ENCODE results near the gene SLAMF1.

Gene SLAMF1

DNA sequence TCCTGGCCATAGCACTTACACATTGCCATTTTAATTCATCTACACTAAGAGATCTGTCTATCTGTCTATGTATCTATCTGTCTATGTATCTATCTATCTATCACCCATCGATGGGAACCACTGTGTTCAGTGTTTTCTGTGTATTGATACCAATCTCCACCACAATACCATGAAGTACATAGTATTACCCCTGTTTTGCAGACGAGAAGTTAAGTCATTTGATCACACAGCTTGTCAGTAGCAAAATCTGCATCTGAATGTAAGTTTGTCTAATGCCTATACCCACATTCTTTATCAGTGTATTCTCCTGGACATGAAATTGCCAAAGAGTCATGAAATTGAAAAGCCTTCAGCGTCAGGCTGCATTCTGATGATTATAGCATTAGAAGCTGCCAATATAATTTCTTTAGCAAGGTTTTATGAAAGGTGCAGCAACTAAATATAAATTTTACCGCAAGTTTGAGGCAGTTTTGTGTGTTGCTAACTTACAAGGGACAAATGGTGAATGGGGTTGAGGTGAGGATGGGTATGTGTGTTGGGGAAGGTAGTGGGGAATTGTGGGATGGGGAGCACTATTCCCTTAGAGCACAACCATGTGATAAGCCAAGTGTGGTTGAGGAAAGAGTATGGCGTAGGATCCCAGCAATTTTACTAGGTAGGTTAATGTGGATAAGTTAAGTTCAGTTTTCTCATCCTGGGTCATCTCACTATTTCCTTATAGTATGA lies 24.2 kb downstream of the SLAMF1 start:
- no peak for DNase-seq

DNA sequence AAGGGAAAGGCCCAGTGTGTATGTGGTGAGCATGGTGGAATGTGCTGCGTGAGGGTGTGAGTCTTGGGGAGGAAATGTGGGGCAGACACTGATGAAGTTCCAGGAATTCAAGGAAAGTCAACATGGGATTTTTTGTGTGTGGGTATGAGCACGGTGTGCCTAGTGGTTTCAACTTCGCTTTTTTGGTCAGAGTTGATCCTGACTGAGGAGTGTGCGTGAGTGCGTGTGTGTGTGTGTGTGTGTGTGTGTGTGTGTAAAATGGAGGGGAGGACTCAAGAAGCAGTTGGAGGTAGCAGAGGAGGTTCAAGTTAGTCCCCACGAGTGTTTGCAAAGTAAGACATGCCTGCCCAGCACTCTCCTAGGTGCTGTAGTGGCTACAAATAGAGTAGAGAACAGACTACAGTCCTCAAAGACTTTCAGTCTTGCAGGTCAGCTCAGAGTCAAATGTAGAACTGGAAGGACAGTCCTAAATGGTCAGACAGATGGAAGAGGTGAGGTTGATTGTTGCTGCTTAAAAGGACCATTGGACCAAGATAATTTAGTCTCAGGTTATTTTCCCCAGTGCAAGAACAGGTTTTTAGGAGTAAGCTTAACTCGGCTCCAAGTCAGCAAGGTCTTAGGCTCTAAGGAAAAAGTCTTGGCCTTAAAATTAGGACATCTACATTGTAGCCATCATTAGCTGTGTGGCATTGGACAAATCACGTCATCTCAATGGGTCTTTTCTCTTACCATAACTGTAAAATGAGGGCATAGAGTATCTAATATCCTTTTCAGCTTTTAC lies 25.0 kb downstream of the SLAMF1 start:
- DNase-seq: peak; percentile 57

DNA sequence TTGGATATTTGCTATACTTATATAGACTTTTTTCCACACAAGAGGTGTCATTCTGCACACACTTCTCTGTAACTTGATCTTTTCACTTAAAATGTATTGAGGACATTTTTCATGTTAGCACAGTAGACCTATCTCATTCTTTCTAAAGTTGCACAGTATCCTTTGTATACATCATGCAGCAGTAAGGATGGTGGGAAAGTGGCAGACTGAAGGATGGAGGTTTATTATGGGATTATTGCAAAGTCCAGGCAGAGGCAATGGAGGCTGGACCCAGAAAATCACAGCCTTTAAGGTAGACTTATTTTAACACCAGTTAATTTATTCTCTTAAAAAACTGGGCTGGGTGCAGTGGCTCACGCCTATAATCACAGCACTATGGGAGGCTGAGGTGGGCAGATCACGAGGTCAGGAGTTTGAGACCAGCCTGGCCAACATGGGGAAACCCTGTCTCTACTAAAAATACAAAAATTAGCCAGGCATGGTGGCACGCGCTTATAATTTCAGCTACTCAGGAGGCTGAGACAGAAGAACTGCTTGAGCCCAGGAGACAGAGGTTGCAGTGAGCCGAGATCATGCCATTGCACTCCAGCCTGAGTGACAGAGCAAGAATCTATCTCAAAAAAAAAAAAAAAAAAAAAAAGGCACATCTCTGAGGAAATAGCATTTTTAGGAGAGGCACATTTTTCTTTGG lies 25.8 kb downstream of the SLAMF1 start:
- no peak for DNase-seq

DNA sequence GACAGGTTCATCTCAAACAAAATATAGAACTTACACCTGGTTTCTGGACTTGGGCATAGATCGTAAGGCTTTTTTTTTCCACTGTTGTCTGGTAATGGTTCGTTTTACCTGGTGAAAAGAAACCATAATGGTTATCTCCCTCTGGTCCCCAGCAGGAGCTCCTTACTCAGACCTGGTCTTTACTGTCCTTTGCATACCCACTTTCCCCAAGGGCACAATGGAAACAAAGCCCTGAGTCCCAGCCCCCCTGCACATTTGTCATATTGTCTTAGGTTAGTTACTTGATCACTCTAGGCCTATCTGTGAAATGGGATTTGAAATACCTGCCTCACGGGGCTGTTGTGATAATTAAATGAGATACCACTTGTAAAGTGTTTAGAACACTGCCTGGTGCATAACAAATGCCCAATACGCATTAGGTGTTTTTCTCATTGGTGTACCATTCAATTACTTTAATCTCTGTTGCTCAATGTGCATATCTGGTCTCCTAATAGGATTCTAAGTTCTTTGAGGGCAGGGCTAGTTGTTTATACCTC lies 27.0 kb downstream of the SLAMF1 start:
- no peak for DNase-seq

DNA sequence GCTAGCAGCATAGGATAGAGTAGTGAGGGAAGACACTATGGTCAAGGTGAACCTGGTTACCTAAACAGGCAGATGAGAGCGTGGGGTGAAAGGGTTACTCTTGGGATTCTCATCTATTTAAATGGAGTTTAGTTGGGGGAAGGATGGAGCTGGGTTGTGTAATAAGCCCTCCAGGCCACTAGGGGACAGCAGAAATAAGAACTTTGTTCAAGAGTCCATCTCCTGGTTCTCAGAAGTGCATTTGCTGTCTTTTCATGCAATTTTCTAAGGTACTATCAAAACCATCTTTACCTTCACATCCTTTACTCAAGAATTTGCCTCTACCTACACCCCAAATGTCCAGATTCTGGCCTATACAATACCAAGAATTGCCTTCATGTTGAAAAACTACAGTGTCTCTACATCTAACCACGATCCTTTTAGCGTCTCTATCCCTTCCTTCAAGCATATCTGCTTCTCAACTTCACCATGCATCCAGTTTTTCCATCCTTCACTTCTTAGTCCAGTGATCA lies 28.0 kb downstream of the SLAMF1 start:
- DNase-seq: peak; percentile 61

DNA sequence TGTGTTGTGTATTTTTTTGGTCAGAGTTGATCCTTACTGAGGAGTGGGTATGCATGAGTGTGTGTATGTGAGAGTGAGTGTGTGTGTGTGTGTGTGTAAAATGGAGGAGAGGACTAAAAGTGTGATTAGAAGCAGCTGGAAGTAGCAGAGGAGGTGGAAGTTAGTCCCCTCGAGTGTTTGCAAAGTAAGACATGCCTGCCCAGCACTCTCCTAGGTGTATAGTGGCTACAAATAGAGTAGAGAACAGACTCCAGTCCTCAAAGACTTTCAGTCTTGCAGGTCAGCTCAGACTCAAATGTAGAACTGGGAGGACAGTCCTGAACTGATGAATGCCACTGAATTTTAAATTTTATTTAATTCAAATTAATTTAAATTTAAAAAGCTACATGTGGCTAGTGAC lies 28.5 kb downstream of the SLAMF1 start:
- DNase-seq: no peak

DNA sequence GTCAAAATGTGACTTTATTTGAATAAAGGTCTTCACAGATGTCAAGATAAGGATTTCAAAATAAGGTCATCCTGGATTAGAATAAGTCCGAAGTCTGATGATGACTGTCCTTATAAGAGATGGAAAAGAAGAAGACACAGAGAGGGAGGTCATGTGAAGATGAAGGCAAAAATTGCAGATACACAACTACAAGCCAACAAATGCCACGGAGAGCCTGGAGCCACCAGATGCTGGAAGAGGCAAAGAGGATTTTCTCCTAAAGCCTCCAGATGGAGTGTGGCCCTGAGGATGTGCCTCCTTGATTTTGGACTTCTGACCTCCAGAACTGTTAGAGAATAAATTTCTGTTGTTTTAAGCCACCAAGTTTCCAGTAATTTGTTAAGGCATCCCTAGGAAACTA lies 31.2 kb downstream of the SLAMF1 start:
- no peak for DNase-seq

DNA sequence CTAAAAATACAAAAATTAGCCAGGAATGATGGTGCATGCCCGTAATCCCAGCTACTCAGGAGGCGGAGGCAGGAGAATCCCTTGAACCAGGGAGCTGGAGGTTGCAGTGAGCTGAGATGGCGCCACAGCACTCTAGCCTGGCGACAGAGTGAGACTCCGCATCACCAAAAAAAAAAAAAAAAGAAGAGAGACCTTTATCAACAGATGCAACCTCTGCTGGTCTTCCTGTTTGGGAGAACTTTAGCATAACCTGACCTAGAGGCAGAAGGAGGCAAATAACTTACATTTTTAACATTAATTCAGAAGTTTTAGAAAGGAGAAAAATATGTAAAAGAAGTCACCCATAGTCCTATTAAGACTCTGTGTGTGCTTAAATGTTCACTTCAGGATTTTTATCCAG lies 32.4 kb downstream of the SLAMF1 start:
- DNase-seq: no peak

DNA sequence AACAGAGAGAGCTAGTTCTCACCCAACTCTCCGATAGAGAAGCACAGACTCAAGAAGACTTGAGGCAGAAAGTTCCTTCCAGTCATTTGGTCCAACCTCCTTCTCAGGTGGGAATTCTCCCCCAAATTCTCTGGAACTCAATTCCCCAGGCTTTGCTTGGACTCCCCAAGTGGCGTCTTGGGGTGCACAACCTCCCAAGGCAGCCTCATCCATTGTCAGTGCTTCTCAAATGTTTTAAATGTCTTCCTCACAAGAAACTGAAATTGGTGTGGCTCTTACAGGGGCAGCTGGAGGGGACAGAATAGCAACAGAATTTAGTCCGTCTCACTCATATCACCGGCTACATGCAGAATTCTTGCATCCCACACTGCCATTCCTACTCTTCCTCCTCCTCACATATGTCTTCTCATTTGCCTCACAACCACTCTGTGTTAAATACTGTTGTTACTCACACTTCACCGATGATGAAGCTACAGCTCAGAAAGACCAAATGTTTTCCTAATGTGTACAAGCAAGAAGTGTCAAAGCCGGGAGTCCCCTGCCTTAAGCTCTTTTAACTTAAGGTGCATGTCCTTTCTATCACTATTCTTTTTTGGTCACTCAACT lies 34.1 kb downstream of the SLAMF1 start:
- DNase-seq: no peak

DNA sequence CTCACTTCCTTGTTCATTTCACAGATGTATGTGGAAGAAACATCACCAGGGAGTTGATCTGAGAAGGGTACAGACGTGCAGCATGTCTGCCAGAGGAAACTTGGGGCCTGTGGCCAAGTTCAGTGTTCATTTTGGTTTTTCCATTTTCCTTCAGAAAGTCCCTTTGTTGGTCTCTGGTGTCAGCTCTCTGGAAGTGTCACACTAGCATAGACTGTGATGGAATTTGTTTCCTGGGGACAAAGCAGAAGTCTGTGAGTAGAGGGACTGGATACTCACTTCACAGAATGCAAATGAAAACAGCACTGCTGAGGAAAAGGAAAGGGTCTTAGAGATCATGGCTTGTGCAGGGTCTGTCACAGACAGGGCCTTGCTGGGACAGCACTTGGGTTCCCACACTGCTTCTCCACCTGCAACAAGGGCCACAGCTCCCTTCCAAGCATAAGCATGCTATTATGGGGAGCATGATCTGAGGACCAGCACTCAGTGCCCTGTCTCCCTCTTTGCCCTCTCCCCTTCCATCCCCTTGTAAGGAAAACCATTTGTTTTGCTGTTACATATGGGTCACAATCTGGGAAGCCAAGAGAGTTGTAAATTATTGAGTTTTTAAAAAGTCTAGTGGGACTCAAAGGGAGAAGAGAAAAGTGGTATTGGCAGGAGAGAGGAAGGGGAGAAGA lies 36.1 kb downstream of the SLAMF1 start:
- DNase-seq: no peak

DNA sequence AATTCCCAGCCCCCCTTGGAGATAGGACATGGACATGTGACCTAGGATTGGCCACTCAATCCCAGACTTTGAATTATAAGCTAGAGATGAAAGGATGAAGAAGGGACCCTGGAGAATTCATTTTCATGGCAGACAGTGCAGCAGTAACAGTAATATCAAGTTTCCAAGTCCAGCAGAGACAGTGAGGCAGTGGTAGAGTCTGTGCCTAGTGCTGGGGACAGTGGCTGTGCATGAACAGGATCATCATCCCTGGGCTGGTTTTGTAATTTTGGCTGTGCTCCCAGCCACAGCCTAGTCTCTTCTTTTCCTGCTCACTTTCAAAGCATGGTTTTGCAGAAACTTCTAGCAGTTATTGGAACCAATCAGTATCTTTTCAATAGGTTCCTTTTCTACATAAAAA lies 37.9 kb downstream of the SLAMF1 start:
- no peak for DNase-seq

DNA sequence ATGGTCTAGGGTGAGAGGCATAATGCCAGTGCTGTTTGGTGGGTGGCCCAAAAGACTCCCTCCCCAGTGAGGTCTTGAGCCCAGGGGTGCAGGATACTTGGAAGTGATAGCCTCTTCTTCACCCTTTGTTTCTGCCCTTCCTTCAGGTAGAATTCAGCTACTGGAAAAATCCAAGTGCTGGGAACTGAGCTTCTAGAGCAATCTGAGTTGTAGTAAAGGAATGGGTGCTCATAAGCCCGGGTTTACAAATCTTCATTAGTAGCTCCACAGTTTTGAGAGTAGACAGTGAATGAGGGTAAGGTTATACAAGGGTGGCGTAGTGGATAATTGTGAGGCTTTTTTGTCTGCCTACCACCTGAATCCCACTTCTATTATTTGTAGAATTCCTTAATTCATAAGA lies 38.3 kb downstream of the SLAMF1 start:
- no peak for DNase-seq

DNA sequence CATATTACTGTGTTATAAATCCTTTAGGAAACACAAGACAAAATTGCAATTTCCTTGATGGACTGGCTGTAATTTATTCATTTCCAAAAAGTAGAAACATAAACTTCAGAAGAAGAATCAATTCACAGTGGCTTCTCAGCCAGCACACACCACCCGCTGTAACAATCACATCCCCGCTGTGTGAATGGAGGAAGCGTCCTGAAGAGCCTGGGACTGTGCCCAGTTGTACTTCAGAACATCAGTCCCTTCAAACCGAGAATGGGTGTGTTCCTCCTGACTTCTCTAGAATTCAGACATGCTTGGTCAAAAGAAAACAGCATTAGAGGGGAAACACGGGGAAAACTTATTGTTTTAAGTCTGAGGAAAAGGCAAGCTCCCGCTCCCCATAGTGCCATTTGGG lies 38.8 kb downstream of the SLAMF1 start:
- no peak for DNase-seq

DNA sequence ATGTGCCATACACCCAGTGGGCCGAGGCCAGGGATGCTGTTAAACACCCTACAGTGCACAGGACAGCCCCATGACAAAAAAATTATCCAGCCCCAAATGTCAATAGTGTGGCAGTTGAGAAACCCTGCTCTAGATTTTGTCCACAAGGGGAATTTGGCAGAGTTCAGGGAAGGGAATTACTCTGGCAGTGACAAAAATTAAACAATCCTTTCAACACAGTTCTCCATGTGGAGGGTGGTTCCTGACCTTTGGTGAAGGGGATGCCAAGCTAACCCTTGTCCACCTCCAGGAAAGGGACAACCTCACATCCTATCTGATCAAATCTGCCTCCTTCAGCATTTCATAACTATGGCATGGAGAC lies 39.2 kb downstream of the SLAMF1 start:
- no peak for DNase-seq

DNA sequence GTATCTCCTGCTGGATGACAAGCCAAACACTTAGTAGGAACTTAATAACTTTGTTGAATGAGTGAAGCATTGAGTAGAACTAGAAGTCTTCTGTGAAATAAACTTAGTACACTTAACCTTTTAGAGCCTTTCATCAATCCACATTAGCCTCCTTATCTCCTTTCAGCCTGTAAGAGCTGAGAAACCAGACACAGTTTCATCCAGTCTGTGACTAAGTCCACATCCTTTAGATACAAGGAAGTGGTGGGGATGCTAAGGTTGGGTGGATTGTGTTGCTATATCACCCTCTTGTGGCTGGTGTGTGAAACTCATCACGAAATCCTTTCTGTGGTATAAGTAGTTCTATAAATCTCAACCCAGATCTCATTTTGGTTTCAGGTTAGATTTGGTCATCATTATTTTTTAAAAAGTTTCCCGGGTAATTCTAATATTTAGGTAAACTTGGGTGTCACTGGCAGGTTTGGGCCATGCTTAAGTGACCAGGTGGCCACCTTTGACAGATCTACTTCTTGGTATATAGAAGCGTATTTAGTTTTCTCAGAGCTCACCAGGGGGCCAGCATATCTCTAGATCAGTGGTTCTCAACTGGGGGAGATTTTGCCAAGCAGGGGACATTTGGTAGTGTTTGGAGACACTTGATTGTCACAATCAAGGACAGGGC lies 39.7 kb downstream of the SLAMF1 start:
- DNase-seq: peak; percentile 90

DNA sequence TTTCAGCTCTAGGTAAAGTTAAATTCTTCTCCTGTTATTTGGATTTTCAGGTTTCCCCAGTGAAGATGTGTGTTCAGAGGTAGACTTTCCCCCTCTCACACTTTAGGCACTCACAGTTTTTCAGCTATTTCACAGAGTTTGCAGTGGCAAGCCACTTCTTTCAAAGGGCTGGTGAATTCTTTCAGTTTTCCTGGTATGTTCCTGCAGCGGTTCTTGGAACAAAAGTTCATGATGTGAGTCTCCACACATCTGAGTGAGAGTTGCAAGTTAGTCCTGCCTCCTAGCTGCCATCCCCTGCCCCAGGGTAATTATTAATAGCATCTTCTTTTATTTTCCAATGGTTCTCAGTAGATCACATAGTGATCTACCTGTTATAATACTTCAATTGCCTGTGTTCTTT lies 40.2 kb downstream of the SLAMF1 start:
- DNase-seq: no peak

DNA sequence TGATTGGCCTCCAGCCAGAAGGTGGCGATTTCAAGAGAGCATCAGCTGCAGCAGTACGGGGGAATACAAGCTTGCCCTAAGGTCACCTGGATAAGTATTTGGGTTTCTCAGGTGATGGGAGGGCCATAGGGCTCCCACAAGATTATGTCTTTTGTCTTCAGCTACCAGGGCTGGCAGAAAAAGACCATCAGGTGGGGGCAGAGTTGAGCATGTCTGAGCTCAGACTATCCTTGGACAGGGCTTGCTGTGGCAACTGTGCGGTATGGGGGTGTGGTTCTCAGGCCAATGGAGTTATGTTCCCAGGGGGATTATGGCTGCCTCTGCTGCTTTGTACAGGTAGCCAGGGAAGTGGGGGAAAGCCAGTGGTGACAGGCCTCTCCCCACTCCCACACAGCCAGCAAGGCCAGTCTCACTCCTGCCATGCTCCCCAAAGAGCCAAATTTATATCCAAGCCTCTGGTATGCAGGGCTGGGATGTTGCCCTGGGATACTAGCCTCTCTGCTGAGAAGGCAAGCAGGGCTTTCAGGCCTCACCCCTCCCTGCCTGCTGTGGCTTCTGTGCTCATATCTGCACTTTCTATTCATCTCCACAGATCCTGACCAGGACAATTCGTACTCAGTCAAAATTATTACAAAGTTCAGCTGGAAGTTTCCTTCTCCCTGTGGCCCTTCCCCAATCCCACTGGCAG lies 40.9 kb downstream of the SLAMF1 start:
- no peak for DNase-seq

DNA sequence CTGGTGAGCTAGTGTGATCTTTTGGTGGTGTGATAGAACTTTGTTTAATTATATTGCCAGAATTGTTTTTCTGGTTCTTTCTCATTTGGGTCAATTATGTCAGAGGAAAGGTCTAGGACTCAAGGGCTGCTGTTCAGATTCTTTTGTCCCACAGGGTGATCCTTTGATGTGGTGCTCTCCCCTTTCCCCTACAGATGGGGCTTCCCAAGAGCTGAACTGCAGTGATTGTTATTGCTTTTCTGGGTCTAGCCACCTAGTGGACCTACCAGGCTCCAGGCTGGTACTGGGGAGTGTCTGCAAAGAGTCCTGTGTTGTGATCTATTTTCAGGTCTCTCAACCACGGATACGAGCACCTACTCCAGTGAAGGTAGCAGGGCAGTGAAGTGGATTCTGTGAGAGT lies 41.6 kb downstream of the SLAMF1 start:
- no peak for DNase-seq

DNA sequence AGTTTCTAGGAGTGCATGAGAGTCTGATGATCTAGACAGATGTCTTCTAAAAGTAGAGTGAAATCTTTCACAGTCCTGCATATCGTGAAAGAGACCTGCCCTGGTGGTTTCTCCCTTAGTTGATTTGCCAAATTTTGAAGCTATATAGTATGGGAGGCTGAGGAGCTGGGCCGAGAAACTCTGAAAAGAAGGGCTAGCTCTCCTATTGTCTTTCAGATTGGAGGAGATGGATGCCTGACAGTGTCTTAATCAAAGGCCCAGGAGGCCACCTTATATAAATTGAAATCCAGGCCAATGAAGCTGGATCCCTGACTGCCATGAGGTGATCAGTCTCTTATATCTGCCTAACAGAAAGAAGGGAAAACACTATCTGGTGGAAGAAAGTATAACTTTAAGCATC lies 49.1 kb downstream of the SLAMF1 start:
- DNase-seq: no peak

DNA sequence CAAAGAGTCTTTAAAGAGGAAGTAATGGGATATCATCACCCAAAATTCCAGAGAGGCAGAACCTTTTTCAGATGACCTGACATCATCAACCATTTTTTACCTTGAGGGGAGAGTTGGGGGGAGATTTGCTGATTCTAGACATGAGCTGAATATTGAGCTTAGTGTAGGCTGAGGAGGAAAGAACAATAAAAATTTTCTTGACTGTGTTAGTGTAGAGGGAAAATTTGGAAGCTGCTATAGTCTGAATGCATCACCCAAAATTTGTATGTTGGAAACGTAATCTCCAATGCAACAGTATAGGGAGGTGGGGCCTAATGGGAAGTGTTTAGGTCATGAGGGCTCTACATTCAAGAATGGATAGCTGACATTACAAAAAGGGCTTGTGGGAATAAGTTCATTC lies 49.8 kb downstream of the SLAMF1 start:
- DNase-seq: no peak

DNA sequence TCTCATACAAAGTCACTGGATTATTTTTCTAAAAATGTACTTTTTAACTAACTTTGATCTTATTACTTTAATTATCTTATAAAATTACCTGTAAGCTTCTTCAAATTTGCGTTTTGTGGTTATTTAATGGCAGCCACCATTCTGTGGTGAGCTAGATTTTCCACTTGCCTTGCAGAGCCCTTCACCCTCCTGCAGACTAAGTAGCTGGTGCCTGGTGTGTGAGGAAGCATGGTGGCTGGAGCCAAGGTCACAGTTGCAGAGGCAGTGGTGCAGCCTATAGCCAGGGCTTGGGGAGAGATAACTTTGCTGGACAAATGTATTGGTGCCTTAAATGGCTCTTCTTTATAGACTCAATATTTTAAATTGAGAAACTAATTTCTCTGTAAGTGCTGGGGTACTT lies 56.4 kb downstream of the SLAMF1 start:
- no peak for DNase-seq

Data from activated CD4-positive, alpha-beta T cell treated with anti-CD3 and anti-CD28 coated beads, Interleukin-10, Interleukin-2, amounts not matched to agents 100 ng/mL and 50 ng/mL, durations not matched to agents 16 hours and 8 hours (primary cell).